ENCODE results near the gene SGSM2.

SGSM2 gene

DNA sequence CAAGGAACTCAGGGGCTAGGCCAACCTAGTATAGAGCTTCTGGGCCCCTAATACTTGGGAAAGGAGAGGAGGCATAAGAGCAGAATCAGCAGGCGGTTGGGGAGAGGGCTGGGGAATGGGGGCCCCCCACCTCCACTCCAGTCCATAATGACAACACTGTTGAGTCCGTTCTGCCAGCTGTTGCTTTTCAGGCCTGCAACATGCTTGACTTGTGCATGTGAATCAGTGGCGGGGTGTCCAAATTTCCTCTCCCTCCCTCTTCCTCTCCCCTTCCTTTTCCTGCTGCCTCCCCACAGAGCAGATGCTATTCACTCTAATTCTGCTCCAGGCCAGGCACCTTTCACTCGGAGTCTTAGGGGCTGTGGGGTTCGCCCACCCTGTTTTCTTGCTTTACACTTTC lies 31.7 kb downstream of the SGSM2 start:
- DNase-seq, result no peak

DNA sequence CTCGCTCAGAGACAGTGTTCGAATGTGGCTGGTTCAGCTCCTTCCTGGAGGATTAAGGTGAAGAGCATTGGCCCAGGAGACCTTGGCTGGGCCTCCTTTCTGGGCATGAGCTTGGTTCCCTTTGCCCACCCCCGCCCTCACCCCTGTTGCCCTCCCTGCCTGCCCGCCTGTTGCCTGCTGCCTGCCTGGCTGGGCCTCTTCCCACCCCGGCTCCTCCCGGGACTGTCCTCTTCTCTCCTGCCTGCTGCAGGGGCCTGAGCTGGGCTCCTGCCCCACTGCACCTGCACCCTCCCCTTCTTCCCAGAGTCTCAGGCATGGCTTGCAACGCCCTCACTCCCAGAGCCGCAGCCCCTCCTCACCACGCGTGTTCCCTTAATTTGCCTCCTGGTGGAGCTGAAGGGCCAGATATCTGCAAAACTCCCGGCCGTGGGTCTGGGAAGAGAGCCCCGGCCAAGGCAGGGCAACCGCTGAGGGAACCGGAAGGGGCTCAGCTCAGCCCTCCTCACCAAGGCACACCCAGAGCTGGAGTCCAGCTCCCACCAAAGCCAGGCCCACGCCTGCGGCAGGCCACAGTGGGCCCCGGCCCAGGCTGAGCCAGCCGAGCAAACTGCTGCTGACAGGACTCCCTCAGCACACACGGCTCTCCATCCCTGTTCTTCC lies 32.4 kb downstream of the SGSM2 start:
- no peak for DNase-seq

DNA sequence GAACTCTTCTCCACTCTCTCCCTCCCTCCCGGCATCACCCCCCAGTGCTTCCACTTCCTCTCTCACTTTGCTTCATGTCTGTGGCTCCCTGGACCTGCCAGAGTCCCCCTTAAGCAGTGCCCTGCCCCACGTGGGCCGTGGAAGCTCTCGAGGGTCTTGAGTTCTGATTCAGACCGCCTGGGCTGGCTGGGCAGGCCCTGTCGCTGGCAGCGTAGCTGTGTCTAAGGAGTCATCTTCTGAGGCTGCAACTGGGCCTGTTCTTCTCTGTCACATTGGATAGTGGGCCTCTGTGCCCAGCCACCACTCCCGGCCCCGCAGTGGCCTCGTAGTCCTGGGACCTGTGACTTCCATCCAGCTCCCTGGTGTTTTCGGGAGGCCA lies 32.9 kb downstream of the SGSM2 start:
- no peak for DNase-seq

DNA sequence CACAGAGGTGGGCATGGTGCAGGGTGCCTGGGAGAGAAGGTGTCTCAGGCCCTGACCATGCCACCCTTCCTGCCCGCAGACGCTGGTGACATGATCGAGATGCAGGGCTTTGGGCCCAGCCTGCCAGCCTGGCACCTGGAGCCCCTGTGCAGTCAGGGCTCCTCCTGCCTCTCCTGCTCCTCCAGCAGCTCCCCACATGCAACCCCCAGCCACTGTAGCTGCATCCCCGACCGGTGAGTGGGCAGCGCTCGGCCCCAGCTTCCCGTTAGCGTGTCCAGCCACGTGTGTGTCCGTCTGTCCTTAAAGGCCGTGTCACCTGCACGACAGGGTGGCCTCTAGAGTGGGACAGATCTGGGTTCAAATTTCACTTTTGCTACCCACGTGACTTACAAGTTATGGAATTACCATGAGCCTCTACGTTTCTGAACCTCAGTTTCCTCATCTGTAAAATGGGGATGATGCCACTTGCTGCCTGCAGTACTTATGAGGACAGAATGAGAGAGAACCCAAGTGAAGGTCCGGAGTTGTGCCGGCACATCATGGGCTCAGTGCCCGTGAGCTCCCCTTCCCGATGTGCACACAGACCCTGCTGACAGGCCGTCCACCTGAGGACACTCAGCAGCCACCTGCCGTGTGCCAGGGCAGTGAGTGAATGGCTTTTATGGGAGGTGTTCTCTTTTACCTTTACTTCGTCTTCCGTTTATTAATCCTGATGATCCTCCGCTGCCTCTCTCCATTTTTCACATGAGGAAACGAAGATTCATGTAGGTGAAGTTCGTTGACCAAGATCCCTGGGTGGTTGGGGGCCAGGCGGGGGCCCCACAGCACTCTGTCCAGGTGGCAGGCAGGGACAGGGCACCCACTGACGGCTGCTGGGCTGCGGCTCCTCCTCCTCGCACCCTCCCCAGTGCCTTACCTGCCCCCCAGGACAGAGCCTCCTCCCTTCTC lies 34.2 kb downstream of the SGSM2 start:
- DNase-seq, result no peak

DNA sequence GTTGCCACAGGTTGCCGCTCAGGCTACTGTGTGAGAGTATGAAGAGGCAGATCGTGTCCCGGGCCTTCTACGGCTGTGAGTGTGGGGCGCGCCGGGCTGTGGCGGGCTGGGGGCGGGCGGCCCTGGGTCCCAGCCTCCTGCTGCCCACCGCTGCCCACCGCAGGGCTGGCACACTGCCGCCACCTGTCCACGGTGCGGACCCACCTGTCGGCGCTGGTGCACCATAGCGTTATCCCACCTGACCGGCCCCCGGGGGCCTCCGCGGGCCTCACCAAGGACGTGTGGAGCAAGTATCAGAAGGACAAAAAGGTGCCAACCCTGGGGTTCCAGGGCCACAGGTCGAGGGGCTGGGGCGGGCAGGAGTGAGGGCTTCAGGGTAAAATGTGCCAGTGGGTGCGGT lies 34.9 kb downstream of the SGSM2 start:
- DNase-seq, result no peak

DNA sequence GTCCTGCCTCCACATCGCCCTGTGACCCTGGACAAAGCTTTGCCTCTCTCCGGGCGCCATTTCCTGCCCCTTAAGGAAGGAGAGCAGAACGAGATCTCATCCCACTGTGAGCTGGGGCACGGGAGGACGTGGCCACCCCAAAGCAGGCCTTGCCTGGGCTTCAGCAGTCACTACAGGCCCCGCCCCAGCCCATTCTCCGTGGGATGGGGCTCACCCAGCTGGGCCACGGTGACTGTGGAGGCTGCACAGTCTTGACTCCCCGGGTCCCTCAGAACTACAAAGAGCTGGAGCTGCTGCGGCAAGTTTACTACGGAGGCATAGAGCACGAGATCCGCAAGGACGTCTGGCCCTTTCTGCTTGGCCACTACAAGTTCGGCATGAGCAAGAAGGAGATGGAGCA lies 35.4 kb downstream of the SGSM2 start:
- no peak for DNase-seq

DNA sequence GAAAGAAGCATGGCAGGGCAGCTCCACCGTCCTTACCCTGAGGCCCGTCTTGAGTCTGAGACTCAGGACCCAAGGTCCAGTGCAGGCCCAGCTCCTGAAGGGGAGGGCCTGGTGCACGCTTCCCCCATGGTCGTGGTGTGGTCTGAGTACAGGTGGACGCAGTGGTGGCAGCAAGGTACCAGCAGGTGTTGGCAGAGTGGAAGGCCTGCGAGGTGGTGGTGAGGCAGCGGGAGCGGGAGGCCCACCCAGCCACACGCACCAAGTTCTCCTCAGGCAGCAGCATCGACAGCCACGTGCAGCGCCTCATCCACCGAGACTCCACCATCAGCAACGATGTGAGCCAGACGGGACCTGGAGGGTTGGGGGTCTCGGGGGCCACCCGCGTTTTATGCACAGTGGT lies 35.9 kb downstream of the SGSM2 start:
- no peak for DNase-seq

DNA sequence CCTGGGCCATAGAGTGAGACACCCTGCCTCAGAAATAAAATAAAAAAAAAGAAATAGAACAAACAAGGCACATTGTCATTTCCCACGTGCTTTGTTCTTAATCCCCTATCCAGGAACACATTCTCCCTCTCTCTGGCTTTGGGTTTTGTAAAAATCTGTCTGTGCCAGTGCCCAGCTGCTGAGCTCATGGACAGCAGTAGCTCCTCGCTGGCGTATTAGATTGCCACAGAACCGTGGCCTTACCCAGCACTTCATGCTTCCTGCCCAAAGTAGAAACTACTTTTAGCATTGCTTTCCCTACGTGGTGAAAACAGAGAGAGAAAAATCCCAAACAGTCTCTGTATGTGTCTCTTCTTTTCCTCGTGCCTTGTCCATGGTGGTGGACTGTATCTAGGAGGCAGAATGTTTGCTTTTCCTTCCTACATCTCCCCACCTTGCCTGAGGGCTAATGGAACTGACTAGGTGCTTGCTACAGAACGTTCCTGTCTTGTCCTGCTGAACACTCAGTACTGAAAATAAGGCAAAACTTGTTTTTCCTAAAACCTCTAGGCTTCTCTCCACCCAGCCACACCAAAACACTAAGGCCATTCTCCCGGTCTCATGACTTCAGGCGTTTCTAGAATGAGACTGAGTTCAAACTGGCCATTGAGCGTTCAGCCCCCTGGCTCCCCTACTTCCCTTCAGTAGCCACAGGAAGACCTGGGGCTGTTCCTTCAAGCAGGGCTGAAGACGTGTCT lies 37.4 kb downstream of the SGSM2 start:
- DNase-seq, result no peak

DNA sequence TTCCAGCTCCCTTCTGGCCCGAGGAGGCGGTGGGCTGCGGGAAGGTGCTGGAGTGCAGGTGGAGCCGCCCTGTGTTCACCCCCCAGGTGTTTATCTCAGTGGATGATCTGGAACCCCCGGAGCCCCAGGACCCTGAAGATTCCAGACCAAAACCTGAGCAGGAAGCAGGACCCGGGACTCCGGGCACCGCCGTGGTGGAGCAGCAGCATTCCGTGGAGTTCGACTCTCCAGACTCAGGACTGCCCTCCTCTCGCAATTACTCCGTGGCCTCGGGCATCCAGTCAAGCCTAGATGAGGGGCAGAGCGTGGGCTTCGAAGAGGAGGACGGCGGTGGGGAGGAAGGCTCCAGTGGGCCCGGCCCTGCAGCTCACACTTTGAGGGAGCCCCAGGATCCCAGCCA lies 38.1 kb downstream of the SGSM2 start:
- no peak for DNase-seq

DNA sequence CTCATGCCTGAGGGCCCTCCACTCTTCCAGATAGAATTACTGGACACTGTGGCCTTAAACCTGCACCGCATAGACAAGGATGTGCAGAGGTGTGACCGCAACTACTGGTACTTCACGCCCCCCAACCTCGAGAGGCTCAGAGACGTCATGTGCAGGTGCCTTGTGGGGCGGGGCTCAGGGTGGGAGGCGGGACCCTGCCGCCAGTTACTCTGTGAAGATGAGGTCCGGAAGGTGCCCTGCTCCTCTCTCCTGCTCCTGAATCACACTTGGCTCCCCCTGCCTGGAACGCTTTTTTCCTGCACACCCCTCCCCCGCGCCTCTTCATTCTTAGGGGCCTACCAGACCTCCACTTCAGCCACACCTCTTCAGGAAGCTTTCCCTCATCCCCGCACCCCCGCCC lies 38.8 kb downstream of the SGSM2 start:
- DNase-seq, result no peak

DNA sequence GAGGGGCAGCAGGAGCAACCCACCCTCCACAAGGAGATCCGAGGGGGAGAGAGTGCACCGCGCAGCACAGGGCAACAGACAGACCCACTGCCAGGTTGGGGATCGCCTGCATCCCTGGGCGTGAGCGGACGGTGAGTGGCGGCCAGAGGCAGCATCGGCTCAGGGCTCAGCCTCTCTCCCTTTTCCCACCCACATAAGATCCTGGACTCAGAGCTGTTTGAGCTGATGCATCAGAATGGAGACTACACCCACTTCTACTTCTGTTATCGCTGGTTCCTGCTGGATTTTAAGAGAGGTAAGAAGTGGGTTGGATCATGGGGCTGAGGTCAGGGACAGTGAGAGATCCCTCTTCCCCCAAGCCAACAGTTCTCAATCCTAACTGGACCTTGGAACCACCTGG lies 40.4 kb downstream of the SGSM2 start:
- DNase-seq, result no peak

DNA sequence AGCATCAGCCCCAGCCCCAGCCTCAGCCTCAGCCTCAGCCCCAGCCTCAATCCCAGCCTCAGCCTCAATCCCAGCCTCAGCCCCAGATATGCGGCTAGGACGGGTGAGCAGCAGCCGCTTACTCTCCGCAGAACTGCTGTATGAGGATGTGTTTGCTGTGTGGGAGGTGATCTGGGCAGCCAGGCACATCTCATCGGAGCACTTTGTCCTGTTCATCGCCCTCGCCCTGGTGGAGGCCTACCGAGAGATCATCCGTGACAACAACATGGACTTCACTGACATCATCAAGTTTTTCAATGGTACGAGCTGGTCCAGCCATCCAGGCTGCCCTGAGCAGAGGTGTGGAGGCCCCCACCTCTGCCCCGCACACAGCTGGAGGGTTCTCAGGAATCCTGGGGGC lies 41.6 kb downstream of the SGSM2 start:
- no peak for DNase-seq

DNA sequence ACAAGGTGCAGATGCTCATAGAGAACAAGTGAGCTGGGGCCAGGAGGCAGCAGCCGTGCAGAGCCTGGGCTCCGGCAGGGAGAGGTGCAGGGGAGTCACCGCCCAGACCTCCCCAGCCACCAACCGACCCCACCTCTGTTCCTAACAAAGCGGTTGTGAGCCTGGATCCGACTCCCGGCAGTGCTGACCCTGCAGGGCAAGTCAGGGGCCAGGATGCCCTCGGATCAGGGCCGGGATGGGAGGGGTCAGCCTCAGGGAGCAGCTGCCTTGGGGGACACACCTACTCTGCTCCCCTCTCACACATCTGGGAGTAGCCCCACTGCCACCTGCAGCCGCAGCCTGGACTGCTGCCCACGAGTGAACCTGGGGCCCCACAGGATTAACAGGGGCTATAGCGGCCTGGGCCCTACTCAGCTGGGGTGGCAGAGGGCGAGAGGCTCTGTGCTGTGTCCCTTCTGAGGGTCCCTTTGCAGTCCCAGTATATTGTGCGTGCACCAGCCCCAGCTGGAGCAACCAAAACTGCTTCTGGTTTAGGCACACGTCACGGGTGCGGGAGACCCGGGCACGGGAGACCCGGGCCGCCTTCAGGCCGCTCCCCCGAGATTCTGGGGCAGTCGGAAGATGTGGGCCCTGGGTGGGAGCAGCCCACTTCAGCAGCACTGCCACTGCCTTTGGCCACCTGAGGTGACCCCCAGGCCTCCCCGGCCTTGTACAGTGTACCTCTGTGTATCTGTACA lies 42.4 kb downstream of the SGSM2 start:
- no peak for DNase-seq

DNA sequence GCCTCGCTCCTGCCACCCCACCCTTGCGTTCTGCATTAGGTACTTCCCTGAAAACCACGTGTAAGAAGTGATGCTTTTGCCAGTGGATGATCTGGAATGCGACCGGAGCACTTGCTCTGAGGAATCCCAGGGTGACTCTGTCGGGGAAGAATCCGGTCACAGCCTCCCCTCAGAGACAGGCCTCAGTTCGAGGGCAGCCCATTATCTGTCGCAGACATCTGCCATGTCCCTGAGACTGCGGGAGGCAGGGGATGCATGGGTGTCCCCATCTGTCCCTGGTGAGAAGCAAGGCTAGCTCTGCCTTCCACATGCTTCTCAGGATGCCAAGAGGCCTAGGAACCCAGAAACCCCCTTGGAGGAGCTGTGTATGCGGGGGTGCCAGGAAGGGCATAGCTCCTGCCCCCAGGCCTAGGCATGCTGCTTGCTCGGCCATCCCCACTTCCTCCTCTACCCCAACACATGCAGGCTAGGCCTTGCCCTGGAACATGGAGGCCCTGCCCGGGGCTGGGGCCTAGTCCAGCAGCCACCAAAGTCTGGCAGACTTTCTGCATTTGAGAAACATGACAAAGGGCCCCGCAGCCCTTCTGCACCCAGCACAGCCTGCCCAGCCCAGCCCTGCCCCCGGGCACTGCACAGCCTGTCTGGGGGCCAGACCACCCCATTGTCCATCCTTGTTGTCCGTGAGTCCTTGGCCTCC lies 43.1 kb downstream of the SGSM2 start:
- no peak for DNase-seq

DNA sequence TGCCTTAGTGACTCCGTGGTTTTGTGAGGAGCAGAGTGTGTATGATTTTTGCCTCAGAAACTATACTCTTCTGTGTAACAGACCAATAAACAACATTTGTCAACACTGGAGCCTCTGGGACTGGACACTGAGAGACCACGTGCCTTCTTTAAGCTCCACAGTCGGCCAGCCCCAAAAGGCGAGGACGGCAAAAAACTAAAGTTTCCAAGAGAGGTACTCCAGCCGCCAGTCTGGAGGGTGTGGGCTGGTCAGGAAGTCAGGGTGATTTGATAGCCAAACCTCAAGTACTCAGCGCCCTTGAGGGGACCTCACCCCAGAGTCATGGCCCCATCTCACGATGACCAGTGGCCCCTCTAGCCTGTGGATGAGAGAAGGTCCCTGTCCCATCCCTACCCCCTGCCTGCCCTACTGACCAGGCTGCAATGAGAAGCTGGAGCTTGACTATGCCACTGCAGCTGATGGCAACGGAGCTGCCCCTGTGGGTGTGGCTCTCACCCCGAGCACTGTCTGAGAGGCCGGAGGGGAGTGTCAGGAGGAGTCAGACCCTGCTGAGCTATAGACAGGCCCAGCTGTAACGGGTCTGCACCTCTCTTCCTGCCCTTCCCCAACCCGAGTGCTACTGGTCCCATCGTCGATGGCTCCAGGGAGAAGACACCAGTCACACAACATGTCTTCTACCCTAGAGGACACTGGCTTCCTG lies 43.8 kb downstream of the SGSM2 start:
- DNase-seq, result no peak

DNA sequence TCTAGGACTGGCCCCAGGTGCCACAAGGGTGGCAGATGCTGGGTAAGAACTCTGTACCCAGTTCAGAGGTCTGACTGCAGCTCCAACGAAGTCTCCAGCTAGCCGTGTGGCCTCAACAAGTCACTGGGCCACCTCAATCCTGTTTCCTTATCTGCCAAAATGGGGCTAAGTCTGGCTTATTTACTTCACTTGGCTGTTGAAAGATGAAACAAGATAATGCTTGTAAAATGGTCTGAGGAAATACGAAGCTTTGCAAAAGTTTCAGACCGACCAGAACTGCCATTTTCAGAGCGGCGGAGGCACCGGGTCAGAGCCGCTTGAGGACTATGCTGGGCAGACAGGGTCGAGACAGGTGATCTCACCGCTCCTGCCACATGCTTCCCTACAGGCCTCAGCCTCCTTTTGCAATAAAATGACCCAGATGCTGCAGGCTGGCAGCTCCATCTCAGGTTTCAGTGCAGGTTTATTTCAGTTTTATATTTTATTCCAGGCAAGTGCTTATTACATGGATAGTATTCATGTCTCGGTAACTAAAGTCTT lies 46.4 kb downstream of the SGSM2 start:
- DNase-seq, result no peak

DNA sequence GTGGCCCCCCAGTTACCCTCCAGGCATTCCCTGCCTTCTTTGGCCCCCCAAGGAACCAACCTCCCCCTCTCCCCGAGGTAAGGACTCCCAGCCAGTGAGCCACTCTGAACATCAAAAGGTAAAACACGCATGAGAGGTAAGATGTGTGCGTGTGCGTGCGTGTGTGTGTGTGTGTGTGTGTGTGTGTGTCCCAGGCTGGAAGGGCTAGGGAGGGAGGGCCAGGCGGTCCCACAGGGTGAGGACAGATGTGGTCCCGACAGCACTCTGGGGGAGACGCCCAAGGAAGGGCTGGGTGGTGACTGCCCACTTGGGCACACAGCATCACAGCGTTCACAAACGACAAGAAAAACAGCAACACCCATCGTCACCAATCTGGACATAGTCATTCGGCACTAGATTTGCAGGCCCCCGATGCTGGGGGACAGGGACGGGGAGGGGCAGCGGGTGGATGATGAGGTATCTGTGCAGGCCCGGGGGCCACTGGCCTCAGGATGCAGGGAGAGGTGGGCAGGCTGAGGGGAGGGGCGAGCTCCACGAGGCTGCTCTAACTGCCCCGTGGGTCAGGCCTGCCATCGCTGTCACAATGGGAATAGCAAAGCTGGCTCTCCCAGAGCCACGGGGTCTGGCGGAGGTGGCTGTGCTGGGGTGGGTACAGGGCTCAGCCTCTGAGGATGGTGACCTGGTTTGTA lies 47.3 kb downstream of the SGSM2 start:
- no peak for DNase-seq

DNA sequence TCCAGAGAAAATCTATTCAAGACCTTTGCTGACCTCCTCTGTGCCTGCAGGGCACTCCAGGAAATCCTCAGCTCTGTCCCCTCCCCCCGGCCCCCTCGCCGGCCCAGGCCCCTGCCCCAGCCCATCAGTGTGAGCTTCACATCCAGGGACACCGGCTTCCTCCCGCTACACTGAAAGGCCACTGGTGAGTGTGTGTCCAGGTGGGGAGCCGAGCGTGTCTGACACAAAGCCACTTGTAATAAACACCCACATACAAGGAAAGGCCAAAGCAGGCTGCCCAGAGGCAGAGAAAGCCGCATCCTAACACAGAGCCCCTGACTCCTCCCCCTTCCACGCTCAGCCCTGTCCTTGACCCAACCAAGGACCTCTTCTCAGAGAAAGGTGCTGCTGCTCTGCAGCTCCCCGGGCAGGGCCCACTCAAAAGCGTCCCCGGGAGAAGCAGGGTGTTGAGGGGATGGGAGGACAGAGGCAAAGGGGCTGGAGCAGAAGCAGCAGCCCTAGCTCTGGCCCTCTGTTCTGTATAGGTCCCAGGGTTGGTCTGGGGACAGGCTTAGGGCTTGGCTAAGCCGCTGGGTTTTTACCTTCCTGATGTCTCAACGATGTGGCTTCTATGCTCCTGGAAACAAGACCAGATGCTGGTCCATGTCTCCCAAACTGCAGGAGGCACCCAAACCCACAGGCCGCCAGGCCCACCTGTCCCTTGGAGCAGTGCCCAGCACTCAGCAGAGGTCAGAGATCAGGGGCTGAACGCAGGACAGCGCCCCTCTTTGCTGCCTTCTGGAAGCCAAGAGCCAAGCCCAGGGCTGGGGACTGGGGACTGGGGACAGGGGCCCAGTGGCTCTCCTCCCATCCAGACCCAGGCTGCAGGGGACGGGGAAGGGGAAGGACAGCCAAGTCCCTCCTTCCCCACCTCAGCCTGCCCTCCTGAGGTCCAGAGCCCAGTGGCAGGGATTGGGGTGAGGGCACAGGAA lies 48.2 kb downstream of the SGSM2 start:
- DNase-seq, result no peak

DNA sequence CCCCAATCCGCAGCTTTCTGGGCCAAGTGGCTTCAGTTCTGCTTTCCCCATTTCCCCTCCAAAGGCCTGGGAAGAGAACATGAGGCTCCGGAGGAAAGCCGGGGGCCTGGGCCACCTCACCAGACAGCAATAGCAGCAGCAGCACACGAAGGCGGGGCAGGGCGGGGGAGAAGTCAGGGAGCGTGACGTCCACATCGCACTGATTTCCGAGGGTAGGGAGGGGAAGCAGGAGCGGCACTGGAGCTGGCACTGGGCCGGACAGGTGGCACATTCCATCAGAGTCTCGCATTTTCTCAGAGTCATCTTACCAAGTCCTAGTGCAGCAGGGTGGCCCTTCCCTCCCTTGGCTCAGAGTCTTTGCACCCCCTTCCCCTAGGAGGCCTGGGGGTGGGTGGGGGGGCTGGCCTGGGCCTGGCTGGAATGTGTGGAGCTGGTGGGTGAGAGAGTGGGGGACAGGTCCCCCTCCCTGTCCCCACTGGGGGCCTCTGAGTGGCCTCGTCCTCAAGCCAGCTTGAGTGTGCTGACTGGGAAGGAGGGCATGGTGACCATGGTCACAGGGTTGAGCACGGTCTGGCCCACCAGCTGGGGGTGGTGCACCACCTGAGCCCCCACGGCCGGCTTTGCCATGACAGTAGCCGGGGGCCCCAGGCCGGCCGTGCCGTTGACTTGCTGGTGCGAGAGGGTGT lies 49.2 kb downstream of the SGSM2 start:
- no peak for DNase-seq

Data from fibroblast of skin of back (primary cell).